ENCODE results near the gene ROR2.

DNA sequence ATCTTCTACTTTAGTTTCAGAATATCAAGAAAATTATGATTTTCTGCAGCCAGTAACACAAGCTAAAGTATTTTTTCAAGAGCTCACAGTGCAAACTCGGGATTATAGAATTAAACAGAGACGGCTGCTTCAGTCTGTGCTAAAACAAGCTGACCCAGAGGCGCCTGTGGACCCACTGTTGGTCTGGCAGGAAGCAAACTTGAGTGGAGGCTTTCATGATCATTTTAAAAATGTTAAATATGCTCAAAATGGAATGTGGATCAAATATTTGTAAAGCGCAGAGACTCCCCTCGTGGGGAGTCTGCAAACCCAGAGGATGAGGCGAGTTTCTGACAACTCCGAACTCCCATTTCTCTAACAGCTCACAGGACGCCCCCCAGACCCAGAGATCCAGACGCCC, 13.0 kb downstream of the ROR2 start:
- no peak for TF ChIP-seq EP300 (IDR thresholded peaks at IDR 0.05; ENCODE audit: low read depth)
- TF ChIP-seq, protein P1, sequence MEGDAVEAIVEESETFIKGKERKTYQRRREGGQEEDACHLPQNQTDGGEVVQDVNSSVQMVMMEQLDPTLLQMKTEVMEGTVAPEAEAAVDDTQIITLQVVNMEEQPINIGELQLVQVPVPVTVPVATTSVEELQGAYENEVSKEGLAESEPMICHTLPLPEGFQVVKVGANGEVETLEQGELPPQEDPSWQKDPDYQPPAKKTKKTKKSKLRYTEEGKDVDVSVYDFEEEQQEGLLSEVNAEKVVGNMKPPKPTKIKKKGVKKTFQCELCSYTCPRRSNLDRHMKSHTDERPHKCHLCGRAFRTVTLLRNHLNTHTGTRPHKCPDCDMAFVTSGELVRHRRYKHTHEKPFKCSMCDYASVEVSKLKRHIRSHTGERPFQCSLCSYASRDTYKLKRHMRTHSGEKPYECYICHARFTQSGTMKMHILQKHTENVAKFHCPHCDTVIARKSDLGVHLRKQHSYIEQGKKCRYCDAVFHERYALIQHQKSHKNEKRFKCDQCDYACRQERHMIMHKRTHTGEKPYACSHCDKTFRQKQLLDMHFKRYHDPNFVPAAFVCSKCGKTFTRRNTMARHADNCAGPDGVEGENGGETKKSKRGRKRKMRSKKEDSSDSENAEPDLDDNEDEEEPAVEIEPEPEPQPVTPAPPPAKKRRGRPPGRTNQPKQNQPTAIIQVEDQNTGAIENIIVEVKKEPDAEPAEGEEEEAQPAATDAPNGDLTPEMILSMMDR (IDR thresholded peaks at IDR 0.05), result no peak
- no peak for TF ChIP-seq POLR2AphosphoS5 (IDR thresholded peaks at IDR 0.05)
